DMS153 treated with DMSO at 0.1 percent for 48 hours (cell line): ENCODE measurements around the gene CT45A1.
"Not testable (repeated sequence)": the region's sequence is repeated elsewhere in the genome, so short reads cannot be mapped to it uniquely, and the experiment has no call there.

Experiments used
- DNase-seq: peaks from one replicate; lab custom pipeline; 2025; ENCODE audit not compliant: unreplicated experiment; lab: John Stamatoyannopoulos, UW

Gene CT45A1, protein sequence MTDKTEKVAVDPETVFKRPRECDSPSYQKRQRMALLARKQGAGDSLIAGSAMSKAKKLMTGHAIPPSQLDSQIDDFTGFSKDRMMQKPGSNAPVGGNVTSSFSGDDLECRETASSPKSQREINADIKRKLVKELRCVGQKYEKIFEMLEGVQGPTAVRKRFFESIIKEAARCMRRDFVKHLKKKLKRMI

DNA sequence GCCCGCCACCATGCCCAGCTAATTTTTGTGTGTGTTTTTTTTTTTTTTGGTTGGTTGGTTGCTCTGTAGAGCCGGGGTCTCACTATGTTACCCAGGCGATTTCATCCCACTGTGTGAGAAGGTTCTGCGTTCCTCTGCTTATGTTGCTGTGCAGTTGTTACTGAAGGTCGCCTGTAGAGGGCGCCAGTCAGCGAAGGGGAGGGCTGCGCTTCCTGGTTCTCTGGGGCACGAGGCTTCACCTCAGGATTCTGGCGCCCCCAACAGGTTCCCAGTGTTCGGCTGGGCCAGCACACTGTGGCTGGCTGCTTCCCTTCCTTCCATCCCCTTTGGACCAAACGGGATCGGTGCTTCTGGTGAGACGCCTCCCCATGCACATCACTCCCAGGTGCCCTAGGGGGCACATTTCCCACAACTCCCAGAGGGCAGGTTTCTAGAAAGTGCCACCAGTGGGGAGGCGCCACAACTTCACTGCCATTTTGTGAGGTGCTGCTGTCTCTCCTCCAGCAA lies at the start of gene CT45A1:
TSS of gene CT45A1 (plus strand) at position 457 of the 507 bp plus-strand sequence. CDS start 5,302 bp downstream, outside the sequence.
- not testable (repeated sequence) for DNase-seq

DNA sequence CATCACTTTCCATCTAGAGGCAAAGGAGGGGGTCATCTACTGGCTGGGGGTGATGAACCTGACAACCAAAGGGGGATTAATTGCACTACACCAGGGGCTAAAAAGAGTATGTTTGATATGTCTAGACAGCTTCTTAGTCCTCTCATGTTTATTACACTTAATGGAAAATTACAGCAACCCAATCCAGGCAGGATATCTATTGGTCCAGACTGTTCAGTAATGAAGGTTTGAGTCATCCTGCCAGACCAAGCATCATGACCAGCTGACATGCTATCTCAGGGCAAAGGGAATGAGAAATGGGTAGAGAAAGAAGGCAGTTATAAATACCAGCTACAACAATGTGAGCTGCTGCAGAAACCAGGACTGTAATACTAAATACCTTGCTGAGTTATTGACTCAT lies 40.5 kb upstream of the CT45A1 start:
- not testable (repeated sequence) for DNase-seq

DNA sequence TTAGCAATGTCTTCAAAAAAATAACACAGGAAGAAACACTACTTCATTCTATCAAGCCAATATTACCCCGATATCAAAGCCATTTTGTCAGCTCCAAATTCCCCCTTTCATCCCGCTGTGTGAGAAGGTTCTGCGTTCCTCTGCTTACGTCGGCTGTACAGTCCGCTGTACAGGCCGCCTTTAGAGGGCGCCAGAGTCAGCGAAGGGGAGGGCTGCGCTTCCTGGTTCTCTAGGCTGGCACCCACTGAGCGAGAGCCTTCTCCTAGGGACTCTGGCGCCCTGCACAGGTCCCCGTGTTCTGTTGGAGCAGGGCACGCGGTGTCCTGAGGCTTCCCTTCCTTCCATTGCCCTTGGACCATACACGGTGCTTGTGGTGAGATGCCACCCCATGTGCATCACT lies 25.3 kb upstream of the CT45A1 start:
- no peak for DNase-seq

DNA sequence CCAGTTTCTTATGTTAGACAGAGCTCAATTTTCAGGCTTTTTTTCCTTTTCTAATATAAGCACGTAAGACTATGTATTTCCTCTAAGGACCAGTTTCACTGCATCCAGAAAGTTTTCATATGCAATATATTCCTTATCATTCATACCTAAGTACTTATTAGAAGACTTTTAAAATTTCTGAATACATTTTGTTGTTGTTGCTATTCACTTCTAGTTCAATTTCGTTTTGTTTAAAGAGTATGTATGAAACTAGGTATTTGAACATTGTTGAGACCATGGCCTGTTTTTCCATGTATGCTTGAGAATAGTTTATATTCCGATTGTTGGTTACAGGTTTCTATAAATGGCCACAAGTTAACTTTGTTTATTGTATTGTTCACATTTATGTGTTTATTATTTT lies 18.0 kb upstream of the CT45A1 start:
- no peak for DNase-seq

DNA sequence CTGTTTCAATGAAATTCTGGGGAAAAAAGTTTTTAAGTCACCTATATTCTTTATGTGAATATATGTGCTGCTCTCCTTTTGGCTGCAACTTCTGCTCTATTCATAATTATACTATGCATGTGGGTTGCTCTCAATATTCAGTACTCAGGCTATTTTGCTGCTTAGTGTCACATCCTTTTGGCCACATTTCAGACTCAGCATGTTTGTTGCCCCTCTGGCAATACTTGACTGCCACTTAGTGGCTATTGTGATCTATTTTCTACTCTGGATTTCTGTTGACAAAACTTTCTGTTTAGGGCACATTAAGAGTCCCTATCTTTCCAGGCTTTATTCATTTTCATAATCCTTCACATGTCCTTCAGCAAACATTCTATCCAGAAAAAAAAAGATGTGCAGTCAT lies 15.8 kb upstream of the CT45A1 start:
- DNase-seq: no peak

DNA sequence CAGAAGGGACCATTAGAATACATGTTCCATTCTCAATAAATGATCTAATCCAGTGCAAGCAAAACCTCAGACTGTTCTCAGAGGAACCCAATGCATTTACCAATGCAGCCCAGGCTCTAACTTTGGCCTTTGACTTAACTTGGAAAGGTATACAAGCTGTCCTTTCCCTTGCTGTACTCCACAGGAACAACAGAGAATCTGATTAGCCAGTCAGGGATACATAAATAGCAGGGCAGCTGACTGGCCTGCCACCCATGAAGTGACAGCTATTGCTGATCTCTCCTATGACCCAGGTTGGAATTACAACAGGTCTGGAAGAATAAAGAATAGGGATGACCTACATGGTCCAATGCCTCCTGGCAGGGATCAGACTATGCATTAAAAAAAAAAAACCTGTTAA lies 14.5 kb upstream of the CT45A1 start:
- no peak for DNase-seq

DNA sequence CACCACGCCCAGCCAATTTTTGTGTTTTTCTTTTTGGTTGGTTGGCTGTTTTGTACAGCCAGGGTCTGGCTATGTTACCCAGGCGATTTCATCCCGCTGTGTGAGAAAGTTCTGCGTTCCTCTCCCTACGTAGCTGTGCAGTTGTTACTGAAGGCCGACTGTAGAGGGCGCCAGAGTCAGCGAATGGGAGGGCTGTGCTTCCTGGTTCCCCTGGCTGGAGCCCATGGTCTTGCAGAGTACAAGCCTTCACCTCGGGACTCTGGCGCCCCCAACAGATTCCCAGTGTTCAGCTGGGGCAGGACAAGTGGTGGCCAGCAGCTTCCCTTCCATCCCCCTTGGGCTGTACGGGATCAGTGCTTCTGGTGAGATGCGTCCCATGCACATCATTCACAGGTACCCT lies 5.6 kb upstream of the CT45A1 start:
- DNase-seq: no peak

DNA sequence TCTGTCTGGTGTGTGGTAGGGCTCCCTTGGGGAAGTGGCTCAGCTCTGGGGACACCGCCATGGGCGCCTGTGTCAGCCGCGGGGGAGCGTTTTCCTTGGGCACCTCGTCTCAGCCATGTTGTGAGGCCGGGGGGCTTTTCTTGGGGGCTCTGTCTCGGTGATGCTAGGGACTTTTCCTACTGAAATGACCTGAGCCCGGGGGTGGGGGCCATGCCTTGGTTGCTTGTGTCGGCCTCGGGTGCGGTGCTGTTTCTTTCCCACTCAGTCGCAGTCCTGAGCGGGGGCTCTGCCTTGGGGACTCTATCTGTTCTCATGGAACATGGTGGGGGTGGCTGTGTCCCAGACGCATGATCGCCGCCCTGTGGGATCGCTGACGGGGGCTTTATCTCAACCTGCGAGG lies 356 bp downstream of the CT45A1 start:
- DNase-seq: no peak

DNA sequence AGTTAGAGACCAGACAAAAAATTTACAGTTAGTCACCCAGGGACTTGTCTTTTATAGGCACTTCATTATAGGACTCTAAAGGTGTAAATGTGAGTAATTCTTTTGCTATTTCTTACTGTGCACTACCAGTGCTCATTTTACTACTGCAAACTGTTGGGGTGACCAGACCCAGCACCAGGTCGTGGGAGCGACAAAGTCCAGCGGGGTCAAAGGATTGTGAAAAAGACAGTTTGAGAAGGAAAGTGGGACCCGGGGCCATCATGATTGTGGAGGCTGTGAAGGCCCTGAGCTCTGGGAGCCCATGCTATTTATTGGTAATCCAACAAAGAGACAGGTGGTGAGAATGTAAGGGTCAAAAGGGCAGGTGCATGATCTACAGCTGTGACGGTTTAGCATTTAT lies 21.2 kb downstream of the CT45A1 start:
- not testable (repeated sequence) for DNase-seq

DNA sequence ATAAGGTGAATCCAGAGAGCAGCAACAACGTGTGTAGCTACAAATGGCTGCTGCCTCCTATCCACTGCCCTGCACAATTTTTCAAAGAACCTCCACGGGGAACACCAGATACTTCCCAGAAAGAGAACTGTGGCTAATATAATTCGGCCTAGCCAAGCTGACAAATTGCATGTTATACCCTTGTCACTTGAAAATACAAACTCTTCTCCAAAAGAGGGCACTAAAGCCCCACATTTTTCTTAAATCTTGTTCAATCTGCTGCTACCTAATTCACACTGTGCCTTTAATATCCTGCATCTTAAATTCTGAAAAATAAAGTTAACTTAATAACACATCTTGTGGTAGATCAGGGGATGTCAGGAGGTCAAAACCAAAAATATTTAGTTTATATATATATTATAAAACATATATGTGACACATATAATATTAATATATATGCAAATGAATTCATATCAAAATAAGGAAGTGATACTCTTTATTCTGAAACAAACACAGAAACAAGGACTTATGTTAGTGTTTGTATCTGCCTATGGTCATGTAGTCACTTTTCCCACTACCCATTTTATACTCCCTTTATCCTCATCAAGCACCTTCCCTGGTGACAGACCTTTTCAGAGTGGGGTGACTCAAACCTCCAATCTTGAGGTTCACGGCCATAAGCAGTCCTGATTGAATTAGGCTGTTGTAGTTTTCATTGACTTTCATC lies 24.1 kb downstream of the CT45A1 start:
- no peak for DNase-seq

DNA sequence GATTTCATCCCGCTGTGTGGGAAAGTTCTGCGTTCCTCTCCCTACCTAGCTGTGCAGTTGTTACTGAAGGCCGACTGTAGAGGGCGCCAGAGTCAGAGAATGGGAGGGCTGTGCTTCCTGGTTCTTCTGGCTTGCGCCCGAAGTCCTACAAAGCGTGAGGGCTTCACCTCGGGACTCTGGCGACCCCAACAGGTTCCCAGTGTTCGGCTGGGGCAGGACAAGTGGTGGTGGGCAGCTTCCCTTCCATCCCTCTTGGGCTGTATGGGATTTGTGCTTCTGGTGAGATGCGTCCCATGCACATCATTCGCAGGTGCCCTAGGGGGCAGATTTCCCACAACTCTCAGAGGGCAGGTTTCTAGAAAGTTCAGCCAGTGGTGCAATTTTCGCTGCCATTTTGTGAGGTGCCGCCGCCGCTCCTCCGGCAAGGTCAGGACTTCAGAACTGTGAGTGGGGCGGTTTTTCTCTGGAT lies 27.3 kb downstream of the CT45A1 start:
- DNase-seq: no peak

DNA sequence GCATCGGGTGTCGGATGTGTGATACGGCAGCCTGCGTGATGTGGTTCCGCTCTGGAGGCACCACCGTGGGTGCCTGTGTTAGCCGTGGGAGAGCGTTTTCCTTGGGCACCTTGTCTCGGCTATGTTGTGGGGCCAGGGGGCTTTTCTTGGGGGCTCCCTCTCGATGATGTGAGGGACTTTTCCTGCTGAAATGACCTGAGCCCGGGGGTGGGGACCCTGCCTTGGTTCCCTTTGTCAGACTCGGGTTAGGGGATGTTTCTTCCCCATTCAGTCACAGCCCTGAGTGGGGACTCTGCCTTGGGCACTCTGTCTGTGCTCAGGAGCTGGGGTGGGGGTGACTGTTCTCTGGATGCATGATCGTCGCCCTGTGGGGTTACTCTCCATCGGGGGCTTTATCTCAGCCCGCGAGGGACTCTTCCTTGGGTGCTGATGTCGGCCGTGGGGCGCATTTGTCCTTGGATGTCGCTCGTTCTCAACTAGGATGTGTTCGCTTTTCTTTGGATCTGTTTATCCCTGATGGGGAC lies 27.8 kb downstream of the CT45A1 start:
- DNase-seq: no peak

DNA sequence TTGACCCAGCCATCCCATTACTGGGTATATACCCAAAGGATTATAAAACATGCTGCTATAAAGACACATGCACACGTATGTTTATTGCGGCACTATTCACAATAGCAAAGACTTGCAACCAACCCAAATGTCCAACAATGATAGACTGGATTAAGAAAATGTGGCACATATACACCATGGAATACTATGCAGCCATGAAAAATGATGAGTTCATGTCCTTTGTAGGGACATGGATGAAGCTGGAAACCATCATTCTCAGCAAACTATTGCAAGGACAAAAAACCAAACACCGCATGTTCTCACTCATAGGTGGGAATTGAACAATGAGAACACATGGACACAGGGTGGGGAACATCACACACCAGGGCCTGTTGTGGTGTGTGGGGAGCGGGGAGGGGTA lies 31.3 kb downstream of the CT45A1 start:
- not testable (repeated sequence) for DNase-seq

DNA sequence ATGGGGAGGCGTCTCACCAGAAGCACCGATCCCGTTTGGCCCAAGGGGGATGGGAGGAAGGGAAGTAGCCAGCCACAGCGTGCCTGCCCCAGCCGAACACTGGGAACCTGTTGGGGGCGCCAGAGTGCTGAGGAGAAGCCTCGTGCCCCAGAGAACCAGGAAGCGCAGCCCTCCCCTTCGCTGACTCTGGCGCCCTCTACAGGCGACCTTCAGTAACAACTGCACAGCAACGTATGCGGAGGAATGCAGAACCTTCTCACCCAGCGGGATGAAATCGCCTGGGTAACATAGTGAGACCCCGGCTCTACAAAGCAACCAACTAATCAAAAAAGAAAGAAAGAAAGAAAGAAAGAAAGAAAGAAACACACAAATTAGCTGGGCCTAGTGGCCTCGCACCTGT lies 54.7 kb downstream of the CT45A1 start, which contains the start of gene CT45A3:
TSS of gene CT45A3 (minus strand) at position 101 of the 400 bp plus-strand sequence. CDS start 3,747 bp downstream, outside the sequence.
- DNase-seq: not testable (repeated sequence)
